Ovary (tissue), 3 donors: ENCODE results near the gene IL18R1.

Source experiments
- POLR2A ChIP-seq: fragments of 450-650 bp; IDR thresholded peaks from one replicate; pipeline ENCODE4 v1.6.1; 2017; ENCODE audit warnings: antibody characterized with exemption, mild to moderate bottlenecking, moderate library complexity
- TF ChIP-seq, protein P1 (sequence below), 3 donors: fragments of 450-650 bp in 2 of 3; fragments of 200-600 bp in 1 of 3; IDR thresholded peaks; one replicate each; pipeline versions ENCODE4 v1.5.1 to v1.8.0; 2016 to 2022; ENCODE audit warnings: antibody characterized with exemption in 3 of 3, mild to moderate bottlenecking in 1 of 3
- donor health status: DM: no; HTN: no; CAD: no.

DNA sequence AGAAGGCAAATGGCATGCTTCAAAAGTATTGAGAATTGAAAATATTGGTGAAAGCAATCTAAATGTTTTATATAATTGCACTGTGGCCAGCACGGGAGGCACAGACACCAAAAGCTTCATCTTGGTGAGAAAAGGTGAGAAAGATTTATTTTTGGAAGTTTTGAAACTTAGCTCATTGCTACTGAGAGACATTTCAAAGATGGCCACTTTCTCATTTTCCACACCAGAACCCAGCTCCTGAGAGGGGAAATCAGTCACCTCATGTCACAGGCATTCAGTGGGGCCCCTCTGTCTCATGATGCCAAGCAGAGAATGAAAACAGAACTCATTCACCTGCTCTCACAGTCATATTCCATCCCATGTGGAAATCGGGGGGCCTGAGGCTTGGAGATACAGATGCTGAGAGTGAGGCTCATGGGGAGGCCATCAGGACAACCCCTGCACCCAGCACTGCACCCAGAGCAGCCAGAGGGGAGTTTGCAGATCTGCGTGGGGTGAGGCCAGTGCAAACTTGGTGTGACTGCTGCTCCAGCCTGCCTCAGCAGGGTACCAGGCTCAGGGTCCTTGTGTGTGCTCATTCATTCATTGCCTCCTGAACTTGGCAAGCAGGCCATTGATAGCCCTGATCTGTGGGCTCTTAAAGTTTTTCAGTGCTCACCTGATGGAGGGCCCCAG lies 31.4 kb downstream of the IL18R1 start:
- TF ChIP-seq, protein P1, sequence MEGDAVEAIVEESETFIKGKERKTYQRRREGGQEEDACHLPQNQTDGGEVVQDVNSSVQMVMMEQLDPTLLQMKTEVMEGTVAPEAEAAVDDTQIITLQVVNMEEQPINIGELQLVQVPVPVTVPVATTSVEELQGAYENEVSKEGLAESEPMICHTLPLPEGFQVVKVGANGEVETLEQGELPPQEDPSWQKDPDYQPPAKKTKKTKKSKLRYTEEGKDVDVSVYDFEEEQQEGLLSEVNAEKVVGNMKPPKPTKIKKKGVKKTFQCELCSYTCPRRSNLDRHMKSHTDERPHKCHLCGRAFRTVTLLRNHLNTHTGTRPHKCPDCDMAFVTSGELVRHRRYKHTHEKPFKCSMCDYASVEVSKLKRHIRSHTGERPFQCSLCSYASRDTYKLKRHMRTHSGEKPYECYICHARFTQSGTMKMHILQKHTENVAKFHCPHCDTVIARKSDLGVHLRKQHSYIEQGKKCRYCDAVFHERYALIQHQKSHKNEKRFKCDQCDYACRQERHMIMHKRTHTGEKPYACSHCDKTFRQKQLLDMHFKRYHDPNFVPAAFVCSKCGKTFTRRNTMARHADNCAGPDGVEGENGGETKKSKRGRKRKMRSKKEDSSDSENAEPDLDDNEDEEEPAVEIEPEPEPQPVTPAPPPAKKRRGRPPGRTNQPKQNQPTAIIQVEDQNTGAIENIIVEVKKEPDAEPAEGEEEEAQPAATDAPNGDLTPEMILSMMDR (IDR thresholded peaks at IDR 0.05) = no peak
- TF ChIP-seq POLR2A = no peak
